Fibroblast of skin of right quadriceps (primary cell): ENCODE results near the gene SPTBN5.

Experiments used
- DNase-seq: peaks from one replicate; pipeline ENCODE4 v3.0.0-alpha.2; 2013

The SPTBN5 gene

GRCh38 chr15:41925086-41925608, 31.3 kb upstream of the SPTBN5 start:
- no peak for DNase-seq

GRCh38 chr15:41923401-41923997, 29.6 kb upstream of the SPTBN5 start:
- no peak for DNase-seq

DNA sequence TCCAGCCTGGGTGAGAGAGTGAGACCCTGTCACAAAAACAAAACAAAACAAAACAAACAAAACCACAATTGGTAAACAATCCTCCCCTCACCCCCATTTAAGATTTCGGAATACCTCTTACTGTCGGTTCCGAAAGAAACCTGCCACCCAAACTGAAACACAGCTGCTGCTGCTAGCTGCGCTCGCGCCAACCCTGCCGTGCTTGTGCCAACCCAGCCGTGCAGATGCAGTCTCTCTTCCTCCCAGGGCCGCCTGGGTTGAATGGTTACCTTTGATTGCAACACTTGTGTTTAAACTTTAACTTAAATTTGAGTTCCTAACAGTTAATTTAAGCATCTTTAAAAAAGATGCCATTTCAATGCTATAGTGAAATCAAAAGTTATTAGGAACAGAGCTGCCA, 28.5 kb upstream of the SPTBN5 start:
- DNase-seq = no peak

DNA sequence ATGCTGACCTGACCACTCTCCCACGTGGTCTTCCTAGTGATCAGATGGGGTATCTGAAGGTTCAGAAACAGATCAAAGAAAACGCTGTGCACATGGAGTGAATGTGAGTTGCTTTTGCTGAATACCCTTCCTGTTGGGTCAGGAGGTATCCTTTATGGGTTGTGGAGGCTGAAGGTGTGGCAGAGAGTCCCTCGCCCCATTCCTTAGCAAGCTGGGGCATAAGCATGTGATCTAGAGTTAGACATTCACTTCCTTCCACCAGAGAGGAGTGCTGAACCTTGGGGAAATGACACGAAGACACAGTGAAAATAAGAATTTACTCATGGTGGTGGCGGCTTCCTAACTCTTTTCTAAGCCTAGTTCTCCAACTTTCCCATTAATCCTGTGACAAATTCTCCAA, 27.8 kb upstream of the SPTBN5 start:
- DNase-seq = no peak

- DNase-seq = no peak
Measured at GRCh38 chr15:41921167-41921566, 27.3 kb upstream of the SPTBN5 start.

- DNase-seq = peak; percentile 58
Measured at GRCh38 chr15:41919954-41920538, 26.2 kb upstream of the SPTBN5 start.

DNA sequence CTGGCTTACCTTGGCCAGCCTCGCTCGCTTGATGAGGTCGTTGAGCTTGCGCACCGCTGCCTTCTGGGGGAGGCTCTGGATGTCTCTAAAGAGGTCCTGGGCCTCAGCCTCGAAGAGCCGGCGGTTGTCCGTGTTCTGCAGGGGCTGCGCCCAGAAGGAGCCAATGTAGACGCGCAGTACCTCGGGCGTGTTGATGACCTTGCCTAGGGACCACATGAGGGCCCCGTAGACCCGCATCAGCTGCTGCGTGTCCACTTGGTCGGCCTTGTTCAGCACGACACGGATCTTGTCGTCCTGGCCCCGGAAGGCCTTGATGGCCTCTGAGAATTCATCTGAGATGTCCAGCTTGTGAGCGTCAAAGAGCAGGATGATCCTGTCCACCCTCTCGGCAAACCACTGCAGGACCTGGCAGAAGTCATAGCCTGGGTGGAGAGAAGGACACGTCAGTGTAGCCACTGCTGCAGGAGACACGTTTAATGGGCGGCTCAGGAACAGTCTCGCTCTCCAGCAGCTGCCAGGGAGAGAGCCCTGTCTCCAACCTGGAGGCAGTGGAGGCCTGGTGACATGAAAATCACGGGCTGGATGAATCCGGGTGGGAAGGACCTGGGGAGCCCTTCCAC, 25.5 kb upstream of the SPTBN5 start:
- DNase-seq = no peak

- DNase-seq = no peak
Measured at GRCh38 chr15:41918506-41919126, 24.8 kb upstream of the SPTBN5 start.

- DNase-seq = peak; percentile 64
Measured at GRCh38 chr15:41917767-41918430, 24.0 kb upstream of the SPTBN5 start.

DNA sequence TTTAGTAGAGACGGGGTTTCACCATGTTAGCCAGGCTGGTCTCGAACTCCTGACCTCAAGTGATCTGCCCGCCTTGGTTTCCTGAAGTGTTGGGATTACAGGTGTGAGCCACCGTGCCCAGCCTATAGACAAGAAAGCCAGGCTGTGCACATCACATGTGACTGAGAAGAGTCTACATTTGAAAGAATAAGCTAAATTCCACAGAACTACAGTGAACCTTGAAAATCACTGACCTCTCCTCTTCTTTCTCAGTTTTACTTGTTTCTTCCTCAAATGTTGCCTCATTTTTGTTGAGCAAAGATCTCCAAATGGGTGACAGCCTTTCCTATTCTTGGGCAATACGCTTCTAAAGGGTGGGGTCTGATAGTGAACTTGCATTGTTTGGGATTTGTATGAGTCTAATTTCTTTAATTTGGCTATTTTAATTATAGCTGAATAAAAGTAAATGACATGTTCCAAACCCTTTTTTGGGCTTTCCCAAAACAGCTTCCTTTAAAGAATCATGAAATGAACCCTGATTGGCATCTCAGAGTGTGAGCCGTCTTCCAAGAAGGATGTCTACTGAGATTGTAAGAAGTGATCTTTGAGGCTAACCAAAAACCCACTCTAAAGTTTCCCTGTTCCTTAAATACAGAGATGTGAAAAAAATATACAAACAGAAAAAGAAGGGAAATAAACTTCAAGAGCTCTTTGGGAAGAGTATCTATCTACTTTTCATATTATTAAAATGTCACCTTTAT, 21.6 kb upstream of the SPTBN5 start:
- DNase-seq = no peak

DNA sequence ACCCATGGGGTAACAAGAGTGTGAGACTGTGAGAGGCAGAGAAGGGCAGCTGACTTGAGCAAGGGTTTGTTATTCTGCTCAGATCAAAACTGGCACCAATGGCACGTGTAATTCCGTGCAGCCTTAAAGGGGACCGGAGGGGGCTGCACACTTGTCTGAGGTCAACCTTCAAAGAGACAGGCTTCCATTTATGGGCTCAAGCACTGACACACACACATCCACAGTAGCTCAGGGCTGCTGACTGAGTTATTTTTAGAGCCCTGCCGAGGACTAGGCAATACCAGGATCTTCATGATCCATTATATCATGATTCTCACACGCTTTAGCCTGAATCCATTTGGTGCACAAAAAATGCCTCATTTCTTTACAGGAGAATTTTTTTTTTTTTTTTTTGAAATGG, 20.6 kb upstream of the SPTBN5 start:
- no peak for DNase-seq

GRCh38 chr15:41913256-41913655, 19.4 kb upstream of the SPTBN5 start:
- DNase-seq = no peak

GRCh38 chr15:41911691-41912345, 18.0 kb upstream of the SPTBN5 start:
- no peak for DNase-seq

- no peak for DNase-seq
Measured at GRCh38 chr15:41908736-41909461, 15.0 kb upstream of the SPTBN5 start.

DNA sequence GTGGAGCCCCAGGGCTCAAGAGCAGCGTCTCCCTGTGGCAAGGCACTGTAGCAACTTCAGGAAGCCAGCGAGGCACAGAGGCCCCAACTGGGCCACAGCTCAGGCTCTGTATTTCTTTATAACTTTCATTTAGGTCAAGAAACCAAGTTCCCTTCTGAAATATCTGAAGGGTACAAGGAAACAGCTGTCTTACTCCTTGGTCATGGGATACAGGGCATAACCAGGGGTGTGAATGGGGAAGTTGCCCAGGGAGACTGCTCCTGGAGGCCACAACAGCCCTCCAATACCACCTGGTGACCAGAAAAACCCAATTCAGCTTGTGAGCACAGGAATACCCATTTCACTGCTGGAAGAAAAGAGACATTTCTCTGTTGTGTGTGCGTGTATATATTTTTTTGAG, 13.3 kb upstream of the SPTBN5 start:
- DNase-seq = no peak

GRCh38 chr15:41906608-41907007, 12.8 kb upstream of the SPTBN5 start:
- no peak for DNase-seq

GRCh38 chr15:41905036-41905793, 11.4 kb upstream of the SPTBN5 start:
- no peak for DNase-seq

DNA sequence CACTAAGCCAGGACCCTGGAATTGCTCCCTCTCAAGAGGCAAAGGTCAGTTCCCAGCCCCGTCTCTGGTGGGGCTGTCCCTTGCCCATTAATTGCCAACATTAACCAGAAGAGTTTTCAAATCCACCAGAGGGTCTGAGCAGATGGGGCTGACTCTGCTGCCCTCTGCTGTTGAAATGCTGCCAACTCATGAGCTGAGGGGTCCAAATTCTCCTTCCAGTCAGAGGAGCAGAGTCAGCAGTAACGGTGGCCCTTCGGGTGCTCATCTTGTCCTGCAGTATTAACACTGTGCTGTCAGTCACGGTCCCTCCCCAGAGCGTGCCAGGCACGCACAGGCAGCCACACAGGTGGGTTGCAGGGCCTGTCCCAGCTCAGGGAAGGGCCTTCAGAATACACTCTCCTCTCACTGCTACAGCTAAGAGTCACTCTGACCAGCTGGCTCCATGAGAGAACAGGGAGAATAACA, 10.7 kb upstream of the SPTBN5 start:
- peak; percentile 60 for DNase-seq

- no peak for DNase-seq
Measured at GRCh38 chr15:41903782-41904181, 9.9 kb upstream of the SPTBN5 start.

DNA sequence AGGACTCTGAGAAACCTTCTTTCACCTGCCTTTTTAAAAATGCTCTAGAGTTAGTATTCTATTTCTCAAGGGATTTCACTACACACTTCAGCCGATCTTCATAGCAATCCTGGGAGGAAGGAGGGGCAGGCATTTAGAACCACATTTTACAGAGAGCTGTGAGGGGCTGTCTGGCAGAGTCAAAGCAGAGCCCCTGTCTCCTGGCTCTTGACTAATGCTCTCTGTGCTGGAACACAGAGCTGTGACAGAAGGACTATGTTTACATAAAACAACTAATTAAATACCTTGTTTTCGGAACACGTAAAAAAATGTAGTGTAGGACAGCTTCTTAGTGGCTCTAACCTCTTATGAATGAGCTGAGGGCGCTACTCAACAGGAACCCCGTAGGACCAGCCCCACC, 7.6 kb upstream of the SPTBN5 start:
- DNase-seq = no peak
